ENCODE measurements around the gene ARR3. TPM values are rescaled to one million over a fixed set of nuclear protein-coding genes. Genes with fewer than 3 reads are reported as not detected.

Gene ARR3
- total RNA-seq: not detected in 2 replicates

DNA sequence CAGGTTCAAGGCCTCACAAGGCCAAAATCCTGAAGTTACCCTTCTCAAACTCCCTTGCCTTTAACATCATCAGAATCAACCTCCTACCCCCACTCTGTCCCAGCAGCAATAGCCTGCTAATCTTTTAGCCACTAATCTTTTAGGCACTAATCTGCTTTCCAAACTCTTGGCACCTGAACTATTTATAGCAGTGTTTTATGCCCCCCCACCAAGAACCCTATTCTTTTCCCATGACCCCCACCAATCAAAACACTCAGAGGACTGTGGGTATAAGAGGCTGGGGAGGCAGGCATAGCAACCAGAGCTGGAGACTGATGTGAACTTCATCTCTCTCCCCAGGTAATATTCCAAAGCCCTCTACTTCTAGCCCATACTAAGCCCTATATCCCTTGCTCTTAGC lies at the start of gene ARR3:
ARR3 (plus strand) TSS at position 301 of the 400 bp plus-strand sequence. CDS start 1,052 bp downstream, outside the sequence.
- H3K4me3 ChIP-seq (ENCODE audit: low read depth, low read length): no peak within 1 kb of the TSS
- no peak for DNase-seq (ENCODE audit: low read depth)
- TF ChIP-seq, protein P1, sequence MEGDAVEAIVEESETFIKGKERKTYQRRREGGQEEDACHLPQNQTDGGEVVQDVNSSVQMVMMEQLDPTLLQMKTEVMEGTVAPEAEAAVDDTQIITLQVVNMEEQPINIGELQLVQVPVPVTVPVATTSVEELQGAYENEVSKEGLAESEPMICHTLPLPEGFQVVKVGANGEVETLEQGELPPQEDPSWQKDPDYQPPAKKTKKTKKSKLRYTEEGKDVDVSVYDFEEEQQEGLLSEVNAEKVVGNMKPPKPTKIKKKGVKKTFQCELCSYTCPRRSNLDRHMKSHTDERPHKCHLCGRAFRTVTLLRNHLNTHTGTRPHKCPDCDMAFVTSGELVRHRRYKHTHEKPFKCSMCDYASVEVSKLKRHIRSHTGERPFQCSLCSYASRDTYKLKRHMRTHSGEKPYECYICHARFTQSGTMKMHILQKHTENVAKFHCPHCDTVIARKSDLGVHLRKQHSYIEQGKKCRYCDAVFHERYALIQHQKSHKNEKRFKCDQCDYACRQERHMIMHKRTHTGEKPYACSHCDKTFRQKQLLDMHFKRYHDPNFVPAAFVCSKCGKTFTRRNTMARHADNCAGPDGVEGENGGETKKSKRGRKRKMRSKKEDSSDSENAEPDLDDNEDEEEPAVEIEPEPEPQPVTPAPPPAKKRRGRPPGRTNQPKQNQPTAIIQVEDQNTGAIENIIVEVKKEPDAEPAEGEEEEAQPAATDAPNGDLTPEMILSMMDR (conservative IDR thresholded peaks at IDR 0.05; ENCODE audit: low read depth, low read length): no peak

DNA sequence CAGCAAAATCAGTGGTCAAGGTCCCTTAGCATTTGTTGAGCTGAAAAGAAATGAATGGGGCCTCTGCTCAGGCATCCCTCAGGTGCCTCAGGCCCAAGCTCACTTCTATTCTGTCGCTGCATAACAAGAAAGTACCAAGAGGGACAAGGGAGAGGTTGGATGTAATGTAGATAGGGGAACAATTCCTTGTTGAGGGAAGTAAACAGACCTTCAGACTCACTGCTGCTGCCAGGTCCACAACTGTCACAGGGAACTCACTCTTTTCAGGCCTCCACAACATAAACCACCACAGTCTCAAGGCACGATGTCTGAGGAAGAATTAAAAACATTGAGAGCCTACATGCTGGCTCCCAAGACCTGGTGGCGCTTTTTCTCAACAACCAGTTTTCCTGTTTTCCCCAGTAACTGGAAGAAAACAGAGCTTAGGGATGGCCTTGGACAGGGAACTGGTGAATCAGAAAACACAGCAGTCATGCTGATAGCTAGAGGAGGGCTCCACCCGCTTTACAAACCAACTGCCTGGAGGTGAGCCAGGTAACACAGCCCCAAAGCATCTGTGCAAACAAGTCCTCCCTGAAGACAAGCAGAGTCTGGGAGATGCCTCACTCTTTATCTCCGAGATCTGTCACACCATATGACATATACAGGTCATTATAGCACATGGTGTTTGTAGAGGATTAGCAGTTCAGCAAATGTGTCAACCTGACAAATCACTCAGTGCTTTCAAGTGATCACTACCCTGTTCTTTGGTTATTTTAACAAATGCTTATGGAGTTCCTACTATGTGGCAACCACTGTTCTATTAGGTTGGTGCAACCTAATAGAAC lies 48.0 kb upstream of the ARR3 start:
- no peak for DNase-seq (ENCODE audit: low read depth)
- H3K4me3 ChIP-seq (ENCODE audit: low read depth, low read length): no peak overlapping the region
- TF ChIP-seq, protein P1 (conservative IDR thresholded peaks at IDR 0.05; ENCODE audit: low read depth, low read length): no peak

DNA sequence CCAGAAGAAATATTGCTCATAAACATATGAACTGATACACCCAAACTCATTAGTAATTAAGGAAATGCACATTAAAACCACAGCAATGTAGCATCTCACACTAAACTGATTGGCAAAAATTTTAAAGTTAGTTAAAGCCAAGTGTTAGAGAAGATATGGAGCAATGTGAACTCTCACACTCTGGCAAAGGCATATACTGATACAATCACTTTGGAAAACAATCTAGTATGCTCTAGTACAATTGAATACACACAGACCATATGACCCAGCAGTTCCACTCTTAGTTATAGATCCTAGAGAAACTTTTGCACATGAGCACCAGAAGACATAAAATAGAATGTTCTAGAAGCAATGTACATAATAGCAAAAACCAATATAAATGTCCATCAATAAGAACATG lies 42.1 kb upstream of the ARR3 start:
- TF ChIP-seq, protein P1 (conservative IDR thresholded peaks at IDR 0.05; ENCODE audit: low read depth, low read length): no peak
- no peak for DNase-seq (ENCODE audit: low read depth)
- no peak overlapping the region for H3K4me3 ChIP-seq (ENCODE audit: low read depth, low read length)

- DNase-seq (ENCODE audit: low read depth): no peak
- TF ChIP-seq, protein P1 (conservative IDR thresholded peaks at IDR 0.05; ENCODE audit: low read depth, low read length): no peak
- no peak overlapping the region for H3K4me3 ChIP-seq (ENCODE audit: low read depth, low read length)
Measured at GRCh38 chrX:70226687-70227086, 41.4 kb upstream of the ARR3 start.

DNA sequence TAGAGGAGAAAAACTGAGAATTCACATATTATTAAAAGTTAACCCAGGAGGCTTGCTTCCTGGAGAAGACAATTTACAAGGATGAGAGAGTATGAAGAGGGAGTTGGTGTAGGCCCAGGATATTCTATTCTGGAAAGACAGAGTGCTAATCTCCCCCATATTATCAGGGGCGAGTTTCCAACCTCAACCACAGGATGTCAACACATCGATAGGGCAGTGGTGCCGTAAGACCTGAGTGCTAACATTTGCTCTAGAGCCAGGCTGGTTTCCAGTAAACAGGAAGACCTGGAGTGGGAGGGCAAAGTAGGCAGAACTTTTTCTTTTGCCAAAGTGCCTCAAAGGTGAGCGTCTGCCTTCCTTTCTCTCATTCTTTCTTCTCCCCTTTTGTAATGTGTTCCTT lies 36.5 kb upstream of the ARR3 start:
- H3K4me3 ChIP-seq (ENCODE audit: low read depth, low read length): no peak overlapping the region
- TF ChIP-seq, protein P1 (conservative IDR thresholded peaks at IDR 0.05; ENCODE audit: low read depth, low read length): no peak
- no peak for DNase-seq (ENCODE audit: low read depth)

- TF ChIP-seq, protein P1 (conservative IDR thresholded peaks at IDR 0.05; ENCODE audit: low read depth, low read length): no peak
- H3K4me3 ChIP-seq (ENCODE audit: low read depth, low read length): no peak within 1 kb of the TSS
- no peak for DNase-seq (ENCODE audit: low read depth)
Measured at GRCh38 chrX:70234355-70234754, 33.8 kb upstream of the ARR3 start, which contains the start of gene AWAT1. TSS of gene AWAT1 (plus strand) at chrX:70234655. CDS start at chrX:70234696, 41 bp downstream.

GRCh38 chrX:70240751-70241150 lies 27.4 kb upstream of the ARR3 start:
- no peak for DNase-seq (ENCODE audit: low read depth)
- TF ChIP-seq, protein P1 (conservative IDR thresholded peaks at IDR 0.05; ENCODE audit: low read depth, low read length): no peak
- no peak overlapping the region for H3K4me3 ChIP-seq (ENCODE audit: low read depth, low read length)

Measured in epithelial cell of proximal tubule (primary cell).